HL-60 (cell line): ENCODE results near the gene SMIM21.

Experiments used
- GABPA ChIP-seq: IDR thresholded peaks from 2 replicates; pipeline ENCODE4 v1.6.1; 2012; ENCODE audit warnings: low read depth
- POLR2AphosphoS5 ChIP-seq: IDR thresholded peaks from 2 replicates; pipeline ENCODE4 v1.6.1; 2012; ENCODE audit warnings: low read depth
- SPI1 ChIP-seq: IDR thresholded peaks from 2 replicates; pipeline ENCODE4 v1.6.1; 2012; ENCODE audit warnings: low read depth, mild to moderate bottlenecking, borderline replicate concordance
- TF ChIP-seq, protein P1 (sequence below): IDR thresholded peaks from one replicate; pipeline ENCODE4 v1.5.1; 2011; ENCODE audit warnings: low read length, control low read depth, inconsistent platforms; ENCODE audit not compliant: insufficient read depth
- TF ChIP-seq, protein P2 (sequence below): IDR thresholded peaks from 2 replicates; pipeline ENCODE4 v1.6.1; 2012; ENCODE audit warnings: low read depth; ENCODE audit not compliant: insufficient replicate concordance

- TF ChIP-seq, protein P1, sequence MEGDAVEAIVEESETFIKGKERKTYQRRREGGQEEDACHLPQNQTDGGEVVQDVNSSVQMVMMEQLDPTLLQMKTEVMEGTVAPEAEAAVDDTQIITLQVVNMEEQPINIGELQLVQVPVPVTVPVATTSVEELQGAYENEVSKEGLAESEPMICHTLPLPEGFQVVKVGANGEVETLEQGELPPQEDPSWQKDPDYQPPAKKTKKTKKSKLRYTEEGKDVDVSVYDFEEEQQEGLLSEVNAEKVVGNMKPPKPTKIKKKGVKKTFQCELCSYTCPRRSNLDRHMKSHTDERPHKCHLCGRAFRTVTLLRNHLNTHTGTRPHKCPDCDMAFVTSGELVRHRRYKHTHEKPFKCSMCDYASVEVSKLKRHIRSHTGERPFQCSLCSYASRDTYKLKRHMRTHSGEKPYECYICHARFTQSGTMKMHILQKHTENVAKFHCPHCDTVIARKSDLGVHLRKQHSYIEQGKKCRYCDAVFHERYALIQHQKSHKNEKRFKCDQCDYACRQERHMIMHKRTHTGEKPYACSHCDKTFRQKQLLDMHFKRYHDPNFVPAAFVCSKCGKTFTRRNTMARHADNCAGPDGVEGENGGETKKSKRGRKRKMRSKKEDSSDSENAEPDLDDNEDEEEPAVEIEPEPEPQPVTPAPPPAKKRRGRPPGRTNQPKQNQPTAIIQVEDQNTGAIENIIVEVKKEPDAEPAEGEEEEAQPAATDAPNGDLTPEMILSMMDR, result no peak
- TF ChIP-seq POLR2AphosphoS5 (no peak), GABPA (no peak), SPI1 (no peak)
- TF ChIP-seq, protein P2, sequence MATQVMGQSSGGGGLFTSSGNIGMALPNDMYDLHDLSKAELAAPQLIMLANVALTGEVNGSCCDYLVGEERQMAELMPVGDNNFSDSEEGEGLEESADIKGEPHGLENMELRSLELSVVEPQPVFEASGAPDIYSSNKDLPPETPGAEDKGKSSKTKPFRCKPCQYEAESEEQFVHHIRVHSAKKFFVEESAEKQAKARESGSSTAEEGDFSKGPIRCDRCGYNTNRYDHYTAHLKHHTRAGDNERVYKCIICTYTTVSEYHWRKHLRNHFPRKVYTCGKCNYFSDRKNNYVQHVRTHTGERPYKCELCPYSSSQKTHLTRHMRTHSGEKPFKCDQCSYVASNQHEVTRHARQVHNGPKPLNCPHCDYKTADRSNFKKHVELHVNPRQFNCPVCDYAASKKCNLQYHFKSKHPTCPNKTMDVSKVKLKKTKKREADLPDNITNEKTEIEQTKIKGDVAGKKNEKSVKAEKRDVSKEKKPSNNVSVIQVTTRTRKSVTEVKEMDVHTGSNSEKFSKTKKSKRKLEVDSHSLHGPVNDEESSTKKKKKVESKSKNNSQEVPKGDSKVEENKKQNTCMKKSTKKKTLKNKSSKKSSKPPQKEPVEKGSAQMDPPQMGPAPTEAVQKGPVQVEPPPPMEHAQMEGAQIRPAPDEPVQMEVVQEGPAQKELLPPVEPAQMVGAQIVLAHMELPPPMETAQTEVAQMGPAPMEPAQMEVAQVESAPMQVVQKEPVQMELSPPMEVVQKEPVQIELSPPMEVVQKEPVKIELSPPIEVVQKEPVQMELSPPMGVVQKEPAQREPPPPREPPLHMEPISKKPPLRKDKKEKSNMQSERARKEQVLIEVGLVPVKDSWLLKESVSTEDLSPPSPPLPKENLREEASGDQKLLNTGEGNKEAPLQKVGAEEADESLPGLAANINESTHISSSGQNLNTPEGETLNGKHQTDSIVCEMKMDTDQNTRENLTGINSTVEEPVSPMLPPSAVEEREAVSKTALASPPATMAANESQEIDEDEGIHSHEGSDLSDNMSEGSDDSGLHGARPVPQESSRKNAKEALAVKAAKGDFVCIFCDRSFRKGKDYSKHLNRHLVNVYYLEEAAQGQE, result no peak
Measured at GRCh38 chr18:75377258-75377657, 50.2 kb downstream of the SMIM21 start.
